BLaER1 treated with 17β-estradiol and CSF1 and Interleukin-3, amounts not matched to agents 10 nM and 100 nM (cell line): ENCODE results near the gene NCCRP1.
A peak's percentile ranks its signal among the peaks of the same experiment; 100 is the strongest.

Experiments
- H3K27ac ChIP-seq, 11 experiments: shearing (Covaris generic); formaldehyde crosslinking; 2 replicates each; pipeline ENCODE4 v1.8.1; 2022
- H3K27me3 ChIP-seq, 11 experiments: shearing (Covaris generic); formaldehyde crosslinking; 2 replicates each; pipeline ENCODE4 v1.8.1; 2022
- H3K36me3 ChIP-seq, 11 experiments: shearing (Covaris generic); formaldehyde crosslinking; 2 replicates each; pipeline ENCODE4 v1.8.1; 2022
- H3K4me1 ChIP-seq, 10 experiments: shearing (Covaris generic); formaldehyde crosslinking; 2 replicates each; pipeline ENCODE4 v1.8.1; 2022
- H3K4me2 ChIP-seq, 11 experiments: shearing (Covaris generic); formaldehyde crosslinking; 2 replicates each; pipeline ENCODE4 v1.8.1; 2022
- H3K4me3 ChIP-seq, 10 experiments: shearing (Covaris generic); formaldehyde crosslinking; 2 replicates each; pipeline ENCODE4 v1.8.1; 2022
- H3K9ac ChIP-seq, 11 experiments: shearing (Covaris generic); formaldehyde crosslinking; 2 replicates each; pipeline ENCODE4 v1.8.1; 2022
- H3K9me3 ChIP-seq, 11 experiments: shearing (Covaris generic); formaldehyde crosslinking; replicated peaks in 1 of 11; 2 replicates each; pipeline ENCODE4 v1.8.1; 2022
- H4K20me1 ChIP-seq, 11 experiments: shearing (Covaris generic); formaldehyde crosslinking; 2 replicates each; pipeline ENCODE4 v1.8.1; 2022
- Cebpa-rat ChIP-seq, 11 experiments: shearing (Covaris generic); IDR thresholded peaks; 2 replicates each; pipeline ENCODE4 v1.8.1; 2022

NCCRP1 gene

GRCh38 chr19:39193803-39194202 is 3.0 kb upstream of the NCCRP1 start:
- H3K9ac ChIP-seq = no peak overlapping the region
- no peaks in the 10 kb centered on the region for H3K9me3 ChIP-seq
- no peak for TF ChIP-seq Cebpa-rat (IDR thresholded peaks at IDR 0.05)
- no peak overlapping the region for H3K4me3 ChIP-seq
- H3K36me3 ChIP-seq = no peaks in the 10 kb centered on the region
- H3K4me1 ChIP-seq = peaks cover 4 to 39% (median 22%) of the 10 kb centered on the region in 10 experiments; a peak in 17 of 20 replicates
- peaks cover 0 to 16% (median 0%) of the 10 kb centered on the region in 11 experiments; a peak in 5 of 22 replicates for H4K20me1 ChIP-seq
- peak overlapping the region in 1 of 11 experiments; percentile 12; a peak in 2 of 22 replicates for H3K4me2 ChIP-seq
- peaks cover 33 to 41% (median 40%) of the 10 kb centered on the region in 11 experiments for H3K27me3 ChIP-seq
- no peak overlapping the region for H3K27ac ChIP-seq

GRCh38 chr19:39194832-39195542 is 1.8 kb upstream of the NCCRP1 start:
- Histone ChIP-seq H3K9ac (no peak overlapping the region), H4K20me1 (peaks cover 0 to 22% (median 0%) of the 10 kb centered on the region in 11 experiments; a peak in 5 of 22 replicates), H3K27me3 (peaks cover 38 to 49% (median 46%) of the 10 kb centered on the region in 11 experiments), H3K36me3 (no peaks in the 10 kb centered on the region), H3K4me1 (peaks cover 0 to 30% (median 17%) of the 10 kb centered on the region in 10 experiments; a peak in 17 of 20 replicates), H3K4me2 (peak overlapping the region in 5 of 11 experiments; percentile 6 to 53 (median 26); a peak in 5 of 22 replicates), H3K27ac (no peak overlapping the region), H3K4me3 (no peak overlapping the region), H3K9me3 (no peaks in the 10 kb centered on the region)
- TF ChIP-seq Cebpa-rat (IDR thresholded peaks at IDR 0.05) = no peak

GRCh38 chr19:39195755-39196154 is 1.0 kb upstream of the NCCRP1 start:
- H3K27ac ChIP-seq = no peak overlapping the region
- no peak overlapping the region for H3K4me3 ChIP-seq
- no peaks in the 10 kb centered on the region for H3K36me3 ChIP-seq
- TF ChIP-seq Cebpa-rat (IDR thresholded peaks at IDR 0.05) = no peak
- H3K4me2 ChIP-seq = peak overlapping the region in 3 of 11 experiments; percentile 1 to 23 (median 9); a peak in 4 of 22 replicates
- no peak overlapping the region for H3K9ac ChIP-seq
- peaks cover 38 to 49% (median 46%) of the 10 kb centered on the region in 11 experiments for H3K27me3 ChIP-seq
- H3K9me3 ChIP-seq = no peaks in the 10 kb centered on the region
- peaks cover 0 to 22% (median 0%) of the 10 kb centered on the region in 11 experiments; a peak in 5 of 22 replicates for H4K20me1 ChIP-seq
- peaks cover 0 to 30% (median 17%) of the 10 kb centered on the region in 10 experiments; a peak in 17 of 20 replicates for H3K4me1 ChIP-seq

- Histone ChIP-seq H3K4me1 (peaks cover 0 to 30% (median 17%) of the 10 kb centered on the region in 10 experiments; a peak in 17 of 20 replicates), H3K27ac (no peak overlapping the region), H4K20me1 (peaks cover 0 to 22% (median 0%) of the 10 kb centered on the region in 11 experiments; a peak in 5 of 22 replicates), H3K9ac (no peak overlapping the region), H3K9me3 (no peaks in the 10 kb centered on the region), H3K4me3 (no peak overlapping the region), H3K27me3 (peaks cover 38 to 49% (median 46%) of the 10 kb centered on the region in 11 experiments), H3K4me2 (peak overlapping the region in 5 of 11 experiments; percentile 1 to 74 (median 57); a peak in 5 of 22 replicates), H3K36me3 (no peaks in the 10 kb centered on the region)
- TF ChIP-seq Cebpa-rat (IDR thresholded peaks at IDR 0.05) = no peak
Observed at GRCh38 chr19:39196320-39196719, 444 bp upstream of the NCCRP1 start.

GRCh38 chr19:39197808-39198207 is 1.0 kb downstream of the NCCRP1 start:
- Histone ChIP-seq H3K4me3 (no peak overlapping the region), H3K27me3 (peaks cover 38 to 53% (median 49%) of the 10 kb centered on the region in 11 experiments), H3K27ac (no peak overlapping the region), H4K20me1 (peaks cover 0 to 22% (median 0%) of the 10 kb centered on the region in 11 experiments; a peak in 5 of 22 replicates), H3K9me3 (no peaks in the 10 kb centered on the region), H3K4me2 (0 out of 22 replicates have a peak overlapping the region, but pooled peaks of 1 of the 11 experiments have one; percentile 75), H3K36me3 (no peaks in the 10 kb centered on the region), H3K4me1 (peaks cover 0 to 27% (median 14%) of the 10 kb centered on the region in 10 experiments; a peak in 17 of 20 replicates), H3K9ac (no peak overlapping the region)
- no peak for TF ChIP-seq Cebpa-rat (IDR thresholded peaks at IDR 0.05)

GRCh38 chr19:39199025-39199424 is 2.3 kb downstream of the NCCRP1 start:
- Histone ChIP-seq H3K4me3 (no peak overlapping the region), H3K4me2 (no peak overlapping the region), H3K27ac (no peak overlapping the region), H3K4me1 (peaks cover 0 to 17% (median 12%) of the 10 kb centered on the region in 10 experiments; a peak in 17 of 20 replicates), H3K9me3 (no peaks in the 10 kb centered on the region), H4K20me1 (peaks cover 0 to 22% (median 0%) of the 10 kb centered on the region in 11 experiments; a peak in 5 of 22 replicates), H3K9ac (no peak overlapping the region), H3K27me3 (peaks cover 50 to 66% (median 62%) of the 10 kb centered on the region in 11 experiments), H3K36me3 (no peaks in the 10 kb centered on the region)
- no peak for TF ChIP-seq Cebpa-rat (IDR thresholded peaks at IDR 0.05)

- Histone ChIP-seq H3K36me3 (no peaks in the 10 kb centered on the region), H3K4me1 (peaks cover 0 to 14% (median 10%) of the 10 kb centered on the region in 10 experiments; a peak in 17 of 20 replicates), H3K9me3 (no peaks in the 10 kb centered on the region), H3K27ac (no peak overlapping the region), H3K9ac (no peak overlapping the region), H3K4me3 (no peak overlapping the region), H4K20me1 (peaks cover 0 to 22% (median 0%) of the 10 kb centered on the region in 11 experiments; a peak in 5 of 22 replicates), H3K4me2 (no peak overlapping the region), H3K27me3 (peaks cover 59 to 74% (median 68%) of the 10 kb centered on the region in 11 experiments)
- no peak for TF ChIP-seq Cebpa-rat (IDR thresholded peaks at IDR 0.05)
Observed at GRCh38 chr19:39200066-39200802, 3.5 kb downstream of the NCCRP1 start.

- Histone ChIP-seq H3K9ac (no peak overlapping the region), H3K36me3 (no peaks in the 10 kb centered on the region), H3K4me2 (no peak overlapping the region), H3K9me3 (no peaks in the 10 kb centered on the region), H3K4me1 (peaks cover 0 to 11% (median 7%) of the 10 kb centered on the region in 10 experiments; a peak in 17 of 20 replicates), H3K4me3 (no peak overlapping the region), H3K27me3 (peaks cover 56 to 70% (median 63%) of the 10 kb centered on the region in 11 experiments), H4K20me1 (peaks cover 0 to 22% (median 0%) of the 10 kb centered on the region in 11 experiments; a peak in 5 of 22 replicates), H3K27ac (no peak overlapping the region)
- no peak for TF ChIP-seq Cebpa-rat (IDR thresholded peaks at IDR 0.05)
Observed at GRCh38 chr19:39200803-39201115, 4.0 kb downstream of the NCCRP1 start.

- no peaks in the 10 kb centered on the region for H3K9me3 ChIP-seq
- no peaks in the 10 kb centered on the region; a peak in 1 of 20 replicates for H3K4me1 ChIP-seq
- no peaks in the 10 kb centered on the region for H3K36me3 ChIP-seq
- no peak overlapping the region for H3K4me2 ChIP-seq
- peaks cover 0 to 8% (median 0%) of the 10 kb centered on the region in 11 experiments; a peak in 2 of 22 replicates for H4K20me1 ChIP-seq
- peaks cover 34 to 52% (median 41%) of the 10 kb centered on the region in 11 experiments for H3K27me3 ChIP-seq
- H3K9ac ChIP-seq = no peak overlapping the region
- no peak overlapping the region for H3K27ac ChIP-seq
- H3K4me3 ChIP-seq = no peak overlapping the region
- TF ChIP-seq Cebpa-rat (IDR thresholded peaks at IDR 0.05) = no peak
Observed at GRCh38 chr19:39202998-39203355, 6.2 kb downstream of the NCCRP1 start.
